K562 (cell line): ENCODE data around the gene SMIM35. TPM values are rescaled to one million over a fixed set of nuclear protein-coding genes. Genes with fewer than 3 reads are reported as not detected.

ENCODE experiments used
- ATAC-seq: fragments of 200-7000 bp; cut with Tn5 transposase; 3 replicates; pipeline ENCODE4 v1.9.1; 2020; ENCODE audit warnings: moderate library complexity
- BruUV-seq: library from RNA; stranded (reverse); fragments of 400-500 nt; replicated peaks from 2 replicates; lab custom pipeline; 2021; lab: Mats Ljungman, UMichigan
- CTCF ChIA-PET: fragments of 300-600 bp; formaldehyde crosslinking; extraction: SDS; loops from one replicate; lab custom pipeline; 2021; ENCODE audit warnings: low intra/inter-chr PET ratio; lab: Yijun Ruan, JAX
- POLR2A ChIA-PET: fragments of 300-600, 350-650 bp; sonication (Branson Sonifier 250); formaldehyde crosslinking; extraction: SDS; loops from one replicate; lab custom pipeline; 2021; ENCODE audit warnings: antibody characterized with exemption, inconsistent platforms; lab: Yijun Ruan, JAX
- DNase-seq, 4 experiments: peaks; one replicate each; pipeline versions ENCODE4 v3.0.0 to v3.0.0-alpha.2; 2011 to 2018; ENCODE audit warnings: low spot score in 3 of 4, mixed read lengths in 3 of 4; ENCODE audit errors: extremely low read depth in 1 of 4
- FAIRE-seq: peaks from 2 replicates; lab custom pipeline; 2011; peaks lifted over from hg19 to GRCh38; lab: Jason Lieb, UNC
- H2AFZ ChIP-seq: 2 replicates; pipeline ENCODE4 v1.6.0; 2011; ENCODE audit warnings: low read depth, low read length, control low read depth, inconsistent platforms
- H3K27ac ChIP-seq: fragments of 200-600 bp; 3 replicates; pipeline ENCODE4 v1.8.0; 2011; ENCODE audit warnings: low read depth, mild to moderate bottlenecking, control low read depth, inconsistent platforms, low read length, moderate library complexity, mixed read lengths; ENCODE audit errors: extremely low read depth
- H3K27me3 ChIP-seq, 2 experiments: fragments of 300-600 bp in 1 of 2; 2 replicates in 1 of 2; 3 replicates in 1 of 2; pipeline versions ENCODE4 v1.6.0 to v1.8.0; 2011; ENCODE audit warnings: inconsistent platforms in 2 of 2, low read length in 2 of 2, mild to moderate bottlenecking in 1 of 2, mixed read lengths in 1 of 2, moderate library complexity in 1 of 2; ENCODE audit not compliant: control insufficient read depth in 2 of 2, insufficient read depth in 2 of 2
- H3K36me3 ChIP-seq: fragments of 300-600 bp; 3 replicates; pipeline ENCODE4 v1.8.0; 2011; ENCODE audit warnings: mild to moderate bottlenecking, low read length, inconsistent platforms; ENCODE audit not compliant: control insufficient read depth, insufficient read depth
- H3K4me1 ChIP-seq, 2 experiments: fragments of 200-600 bp in 1 of 2; replicated peaks in 1 of 2; 2 replicates in 1 of 2; 3 replicates in 1 of 2; pipeline versions ENCODE4 v1.5.1 to v1.8.0; 2011; ENCODE audit warnings: inconsistent platforms in 2 of 2, low read length in 2 of 2, mild to moderate bottlenecking in 1 of 2, mixed read lengths in 1 of 2, moderate library complexity in 1 of 2; ENCODE audit not compliant: control insufficient read depth in 2 of 2, insufficient read depth in 2 of 2
- H3K4me2 ChIP-seq: 2 replicates; pipeline ENCODE4 v1.6.1; 2011; ENCODE audit warnings: low read length, control low read depth, inconsistent platforms, mixed read lengths; ENCODE audit not compliant: insufficient read depth
- H3K4me3 ChIP-seq: fragments of 200-600 bp; sonication (generic), shearing (Covaris generic); 2 replicates; pipeline ENCODE4 v1.5.1; 2016; ENCODE audit warnings: control low read depth, inconsistent platforms
- H3K79me2 ChIP-seq: fragments of 200-600 bp; 3 replicates; pipeline ENCODE4 v1.8.0; 2011; ENCODE audit warnings: low read length, inconsistent platforms; ENCODE audit not compliant: control insufficient read depth, insufficient read depth
- H3K9ac ChIP-seq, 2 experiments: 2 replicates each; pipeline versions ENCODE4 v1.6.0 to v1.6.1; 2011; ENCODE audit warnings: low read depth in 2 of 2, low read length in 2 of 2, control low read depth in 1 of 2, inconsistent platforms in 1 of 2, mild to moderate bottlenecking in 1 of 2, mixed read lengths in 1 of 2; ENCODE audit not compliant: insufficient read depth in 1 of 2
- H3K9me1 ChIP-seq: one replicate; pipeline ENCODE4 v1.6.0; 2011; ENCODE audit warnings: inconsistent platforms, mild to moderate bottlenecking, low read length, moderate library complexity; ENCODE audit not compliant: control insufficient read depth, insufficient read depth
- H3K9me3 ChIP-seq: replicated peaks from 2 replicates; pipeline ENCODE4 v1.5.1; 2011; ENCODE audit warnings: low read depth, low read length, inconsistent platforms; ENCODE audit not compliant: control insufficient read depth, insufficient read depth
- H4K20me1 ChIP-seq: replicated peaks from 2 replicates; pipeline ENCODE4 v1.6.1; 2011; ENCODE audit warnings: low read length, inconsistent platforms, mixed read lengths; ENCODE audit not compliant: control insufficient read depth, insufficient read depth
- ARID2 ChIP-seq: fragments of 450-650 bp; IDR thresholded peaks from 2 replicates; pipeline ENCODE4 v1.6.1; 2017; ENCODE audit warnings: antibody characterized with exemption, mild to moderate bottlenecking
- CBX3 ChIP-seq, 2 experiments: IDR thresholded peaks; 1 replicate in 1 of 2; 2 replicates in 1 of 2; pipeline ENCODE4 v1.6.1; 2012; ENCODE audit warnings: inconsistent platforms in 2 of 2, low read length in 2 of 2, borderline replicate concordance in 1 of 2, control low read depth in 1 of 2
- CEBPB ChIP-seq: fragments of 450-650 bp; IDR thresholded peaks from 2 replicates; pipeline ENCODE4 v1.6.1; 2016; ENCODE audit warnings: missing genetic modification characterization, missing compliant biosample characterization
- EHMT2 ChIP-seq: fragments of 450-650 bp; IDR thresholded peaks from 2 replicates; pipeline ENCODE4 v1.6.1; 2018; ENCODE audit warnings: antibody characterized with exemption
- FOXP4 ChIP-seq: sonication (generic); formaldehyde crosslinking; IDR thresholded peaks from 2 replicates; pipeline ENCODE4 v1.8.0; 2022; ENCODE audit warnings: mild to moderate bottlenecking, missing genetic modification reagents, borderline replicate concordance
- GATAD2A ChIP-seq: fragments of 450-650 bp; IDR thresholded peaks from 2 replicates; pipeline ENCODE4 v1.6.1; 2017
- HOXB6 ChIP-seq: fragments of 250-450 bp; sonication (Bioruptor Pico); IDR thresholded peaks from 2 replicates; pipeline ENCODE4 v1.5.1; 2022; ENCODE audit warnings: mild to moderate bottlenecking, borderline replicate concordance
- MTA3 ChIP-seq: fragments of 450-650 bp; formaldehyde crosslinking; IDR thresholded peaks from 2 replicates; pipeline ENCODE4 v1.6.1; 2017; ENCODE audit warnings: mild to moderate bottlenecking, borderline replicate concordance
- NR2F6 ChIP-seq: fragments of 450-650 bp; formaldehyde crosslinking; IDR thresholded peaks from 2 replicates; pipeline ENCODE4 v1.4.0; 2020; ENCODE audit warnings: mild to moderate bottlenecking
- POLR2AphosphoS5 ChIP-seq: IDR thresholded peaks from 2 replicates; pipeline ENCODE4 v1.6.1; 2011; ENCODE audit warnings: mild to moderate bottlenecking, low read depth, low read length, moderate library complexity; ENCODE audit not compliant: control insufficient read depth, insufficient read depth
- RFX7 ChIP-seq: fragments of 250-450 bp; sonication (Bioruptor Pico); IDR thresholded peaks from 2 replicates; pipeline ENCODE4 v1.5.1; 2021; ENCODE audit warnings: mild to moderate bottlenecking
- ZNF239 ChIP-seq: fragments of 250-450 bp; sonication (Bioruptor Pico); IDR thresholded peaks from 2 replicates; pipeline ENCODE4 v1.4.0; 2020; ENCODE audit warnings: mild to moderate bottlenecking
- ZNF436 ChIP-seq: fragments of 250-450, 450-650 bp; sonication (Bioruptor Pico); formaldehyde crosslinking; IDR thresholded peaks from 2 replicates; pipeline ENCODE4 v1.7.0; 2020; ENCODE audit warnings: mild to moderate bottlenecking
- ZNF696 ChIP-seq: fragments of 250-450 bp; sonication (Bioruptor Pico); conservative IDR thresholded peaks from 2 replicates; pipeline ENCODE4 v1.4.0; 2020; ENCODE audit warnings: mild to moderate bottlenecking, moderate library complexity
- WGBS: fragments of 100-300 bp; shearing (Covaris generic); methylation state at CpG from one replicate; pipeline ENCODE4 v1.1.6; 2016; ENCODE audit warnings: low coverage, mixed read lengths; ENCODE audit not compliant: insufficient coverage; ENCODE audit errors: missing lambda C conversion rate; 5-methylcytosine and 5-hydroxymethylcytosine counted together
- in situ Hi-C: fragments of 300-500 bp; cut with MboI; formaldehyde crosslinking; loops from 4 replicates; pipeline ENCODE4 v1.15.0; 2018; ENCODE audit warnings: inconsistent platforms, mixed read lengths
- intact Hi-C: fragments of 100-400 bp; cut with micrococcal nuclease; formaldehyde crosslinking; loops from 2 replicates; pipeline ENCODE4 v1.14.2; 2022
- polyA plus RNA-seq, 8 experiments: library from polyadenylated mRNA; depleted of rRNA in 4 of 8; stranded (reverse) in 5 of 8; unstranded in 3 of 8; fragments of >200 nt; fragmentation: Nextera tagmentation in 2 of 8; fragmentation: Illumina TruSeq in 1 of 8; extraction: Ambion mirVana in 2 of 8; extraction: Trizol in 1 of 8; gene quantifications; 2 replicates each; pipeline versions ENCODE4 v1.2.1 to v1.2.3, GENCODE V29; 2011 to 2014; ENCODE audit warnings: inconsistent platforms in 1 of 8, missing spikeins in 1 of 8
- total RNA-seq, 7 experiments: library from RNA; depleted of rRNA in 6 of 7; stranded (reverse); fragments of >200 nt in 6 of 7; fragmentation: Illumina TruSeq in 2 of 7; extraction: Trizol in 2 of 7; gene quantifications; 2 replicates each; pipeline versions ENCODE4 v1.2.1 to v1.2.3, GENCODE V29; 2011 to 2021; ENCODE audit warnings: low replicate concordance in 1 of 7
- TF ChIP-seq, protein P1 (sequence below), 2 experiments: fragments of 450-650 bp in 1 of 2; sonication (generic) in 1 of 2; formaldehyde crosslinking in 1 of 2; IDR thresholded peaks in 1 of 2; conservative IDR thresholded peaks in 1 of 2; 2 replicates each; pipeline versions ENCODE4 v1.6.1 to v1.8.1; 2016 to 2023; ENCODE audit warnings: mild to moderate bottlenecking in 2 of 2, moderate library complexity in 2 of 2, inconsistent platforms in 1 of 2, missing genetic modification reagents in 1 of 2
- TF ChIP-seq, protein P2 (sequence below): fragments of 250-450 bp; sonication (Bioruptor Pico); IDR thresholded peaks from 2 replicates; pipeline ENCODE4 v1.8.0; 2021; ENCODE audit warnings: borderline replicate concordance, mild to moderate bottlenecking, moderate library complexity; ENCODE audit not compliant: poor library complexity, severe bottlenecking

SMIM35 gene
- total and polyA plus RNA-seq, 9 of the 15 experiments (the other 6 are each of a cell fraction or from before 2014, with no cell fraction given), result 0.03 TPM; not detected in 7

DNA sequence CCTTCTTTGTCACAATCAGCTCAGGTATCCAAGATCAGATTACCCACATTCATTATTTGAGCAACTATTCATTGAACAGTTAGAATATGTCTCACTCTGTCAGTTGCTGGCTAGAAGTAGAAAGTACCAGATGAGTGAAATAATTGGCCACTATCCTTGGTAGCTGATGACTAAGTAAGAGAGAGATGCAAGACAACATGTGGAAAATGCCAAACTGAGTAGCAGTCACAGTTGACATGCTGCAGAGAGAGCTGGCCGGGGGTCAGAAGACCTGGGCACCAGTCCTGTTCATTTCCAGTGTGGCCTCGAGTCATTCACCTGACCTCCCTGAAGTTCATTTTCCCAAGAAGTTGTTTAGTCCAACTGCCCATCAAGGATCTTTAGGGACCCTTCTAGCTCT is 22.5 kb upstream of the SMIM35 start:
- Histone ChIP-seq H3K27me3 (no peaks in the 10 kb centered on the region), H3K36me3 (no peaks in the 10 kb centered on the region), H2AFZ (no peak overlapping the region), H3K27ac (no peak overlapping the region), H3K79me2 (no peaks in the 10 kb centered on the region), H3K4me1 (peaks cover 3 to 10% of the 10 kb centered on the region in 2 experiments; a peak in 4 of 5 replicates), H4K20me1 (no peaks in the 10 kb centered on the region; the same call in 1 of the 2 replicates), H3K9ac (no peak overlapping the region), H3K4me3 (no peak overlapping the region), H3K9me3 (no peaks in the 10 kb centered on the region), H3K4me2 (no peak overlapping the region), H3K9me1 (no peaks in the 10 kb centered on the region)
- no peak for TF ChIP-seq GATAD2A
- no peak for TF ChIP-seq HOXB6 (CRISPR knock-in tag)
- no peak for TF ChIP-seq CEBPB (tag)
- TF ChIP-seq FOXP4 (CRISPR knock-in tag), result no peak
- TF ChIP-seq, protein P1, sequence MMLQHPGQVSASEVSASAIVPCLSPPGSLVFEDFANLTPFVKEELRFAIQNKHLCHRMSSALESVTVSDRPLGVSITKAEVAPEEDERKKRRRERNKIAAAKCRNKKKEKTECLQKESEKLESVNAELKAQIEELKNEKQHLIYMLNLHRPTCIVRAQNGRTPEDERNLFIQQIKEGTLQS (IDR thresholded peaks at IDR 0.05), result no peak
- TF ChIP-seq, protein P1 (CRISPR knock-in tag; conservative IDR thresholded peaks at IDR 0.05), result no peak
- no peak for TF ChIP-seq NR2F6 (CRISPR knock-in tag)
- no peak for TF ChIP-seq ZNF696 (CRISPR knock-in tag)
- no peak for TF ChIP-seq MTA3
- TF ChIP-seq POLR2AphosphoS5, result no peak
- no peak for TF ChIP-seq RFX7 (CRISPR knock-in tag)
- TF ChIP-seq ZNF239 (CRISPR knock-in tag), result no peak
- TF ChIP-seq, protein P2, sequence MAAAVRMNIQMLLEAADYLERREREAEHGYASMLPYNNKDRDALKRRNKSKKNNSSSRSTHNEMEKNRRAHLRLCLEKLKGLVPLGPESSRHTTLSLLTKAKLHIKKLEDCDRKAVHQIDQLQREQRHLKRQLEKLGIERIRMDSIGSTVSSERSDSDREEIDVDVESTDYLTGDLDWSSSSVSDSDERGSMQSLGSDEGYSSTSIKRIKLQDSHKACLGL, result no peak
- TF ChIP-seq EHMT2, result no peak
- TF ChIP-seq CBX3 (IDR thresholded peaks at IDR 0.05; ENCODE audit: borderline replicate concordance in 1 of 2, low read length in 2 of 2), result no peak
- no peak for TF ChIP-seq ARID2
- TF ChIP-seq ZNF436 (CRISPR knock-in tag), result no peak
- no peak for DNase-seq
- no TSS peak for BruUV-seq
- CTCF ChIA-PET, result no interaction called here
- in situ Hi-C loops (no loop called here), intact Hi-C loops (no loop called here)
- POLR2A ChIA-PET, result no interaction called here
- 0% methylated on average over 1 of the region's 2 CpGs for WGBS
- FAIRE-seq, result no peak
- ATAC-seq, result no peak
